Kasumi-1 (cell line): ENCODE measurements around the gene SNAI3.
A peak's percentile ranks its signal among the peaks of the same experiment; 100 is the strongest.
"Not testable (repeated sequence)": the region's sequence is repeated elsewhere in the genome, so short reads cannot be mapped to it uniquely, and the experiment has no call there.

ENCODE experiments used
- DNase-seq, 2 experiments: peaks; one replicate each; lab custom pipeline; 2025; lab: John Stamatoyannopoulos, UW

Gene SNAI3

DNA sequence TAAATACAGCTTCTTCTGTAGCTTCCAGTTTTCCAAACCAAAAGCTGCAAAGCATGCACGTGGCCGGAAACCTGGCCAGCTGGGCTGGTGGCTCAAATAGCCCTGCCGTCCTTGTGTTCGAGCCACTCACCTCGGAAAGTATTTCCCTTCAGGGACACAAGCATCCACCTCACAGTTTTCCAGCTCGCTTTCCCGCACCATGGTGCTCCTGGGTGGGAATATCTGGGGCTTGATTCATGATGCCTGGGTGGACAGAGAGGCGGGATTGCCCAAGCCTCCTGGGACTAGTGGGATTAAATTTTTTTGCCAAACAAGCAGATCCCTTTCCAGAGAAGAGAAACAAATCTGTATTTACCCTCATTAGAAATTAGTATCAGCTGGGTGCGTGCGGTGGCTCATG lies 16.3 kb downstream of the SNAI3 start:
- DNase-seq = no peak

DNA sequence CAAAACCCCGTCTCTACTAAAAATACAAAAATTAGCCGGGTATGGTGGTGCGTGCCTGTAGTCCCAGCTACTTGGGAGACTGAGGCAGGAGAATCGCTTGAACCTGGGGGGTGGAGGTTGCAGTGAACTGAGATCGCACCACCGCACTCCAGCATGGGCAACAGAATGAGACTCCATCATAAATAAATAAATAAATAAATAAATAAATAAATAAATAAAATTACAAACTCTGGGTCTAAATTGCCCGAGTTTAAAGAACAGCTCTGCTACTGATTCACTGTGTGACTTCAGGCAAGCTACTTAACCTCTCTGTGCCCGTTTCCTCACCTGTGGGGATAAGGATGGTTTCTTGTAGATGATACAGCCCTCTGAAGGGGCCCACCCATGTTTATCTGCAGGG lies 16.8 kb downstream of the SNAI3 start:
- not testable (repeated sequence) for DNase-seq

DNA sequence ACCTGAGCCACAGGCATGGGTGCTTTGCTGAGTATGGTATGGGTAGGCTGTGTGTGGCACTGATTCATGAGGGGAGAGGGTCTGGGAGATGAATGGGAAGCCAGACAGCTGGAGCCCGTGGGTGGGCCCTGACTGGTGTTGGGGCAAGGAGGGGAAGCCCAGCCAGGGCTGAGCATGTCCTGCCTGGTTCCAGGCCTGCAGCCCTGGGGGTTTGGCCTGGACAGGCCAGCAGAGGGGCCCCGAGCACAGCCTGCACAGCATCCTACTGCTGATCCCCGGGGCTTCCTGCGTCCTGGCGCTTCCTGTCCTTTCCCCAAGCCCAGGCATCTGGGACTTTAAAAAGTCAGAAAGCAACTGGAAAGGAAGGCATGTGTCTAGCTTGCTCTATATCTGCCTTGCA lies 18.8 kb downstream of the SNAI3 start:
- no peak for DNase-seq

DNA sequence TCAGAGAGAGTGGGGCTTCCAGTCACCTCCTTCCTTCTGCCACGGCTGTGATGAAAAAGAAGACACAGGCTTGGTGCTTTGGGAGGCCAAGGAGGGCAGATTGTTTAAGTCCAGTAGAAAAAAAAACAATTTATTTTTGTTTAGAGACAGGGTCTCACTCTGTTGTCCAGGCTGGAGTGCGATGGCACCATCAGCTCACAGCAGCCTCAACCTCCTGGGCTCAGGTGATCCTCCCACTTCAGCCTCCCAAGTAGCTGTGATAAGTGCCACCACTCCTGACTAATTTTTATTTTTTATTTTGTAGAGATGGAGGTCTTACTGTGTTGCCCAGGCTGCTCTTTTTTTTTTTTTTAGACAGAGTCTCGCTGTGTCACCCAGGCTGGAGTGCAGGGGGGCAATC lies 20.7 kb downstream of the SNAI3 start:
- no peak for DNase-seq

DNA sequence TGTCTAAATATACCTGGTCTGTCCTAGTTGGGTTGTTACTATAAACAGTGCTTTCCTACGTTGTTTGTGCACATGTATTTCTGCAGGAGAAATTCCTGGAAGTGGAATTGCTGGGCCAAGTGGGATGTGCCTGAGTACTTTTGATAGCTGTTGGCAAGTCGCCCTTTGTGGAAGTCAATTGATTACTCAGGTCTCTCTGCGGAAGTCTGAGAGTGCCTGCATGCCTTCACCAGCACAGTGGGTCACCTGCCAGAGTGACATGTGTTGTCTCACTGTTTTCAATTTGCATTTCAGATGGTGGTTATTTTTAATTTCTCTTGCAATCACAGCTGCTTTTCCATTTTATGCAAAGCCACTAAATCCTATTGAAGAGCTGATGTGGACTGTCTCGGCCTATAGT lies 21.2 kb downstream of the SNAI3 start:
- DNase-seq = no peak

DNA sequence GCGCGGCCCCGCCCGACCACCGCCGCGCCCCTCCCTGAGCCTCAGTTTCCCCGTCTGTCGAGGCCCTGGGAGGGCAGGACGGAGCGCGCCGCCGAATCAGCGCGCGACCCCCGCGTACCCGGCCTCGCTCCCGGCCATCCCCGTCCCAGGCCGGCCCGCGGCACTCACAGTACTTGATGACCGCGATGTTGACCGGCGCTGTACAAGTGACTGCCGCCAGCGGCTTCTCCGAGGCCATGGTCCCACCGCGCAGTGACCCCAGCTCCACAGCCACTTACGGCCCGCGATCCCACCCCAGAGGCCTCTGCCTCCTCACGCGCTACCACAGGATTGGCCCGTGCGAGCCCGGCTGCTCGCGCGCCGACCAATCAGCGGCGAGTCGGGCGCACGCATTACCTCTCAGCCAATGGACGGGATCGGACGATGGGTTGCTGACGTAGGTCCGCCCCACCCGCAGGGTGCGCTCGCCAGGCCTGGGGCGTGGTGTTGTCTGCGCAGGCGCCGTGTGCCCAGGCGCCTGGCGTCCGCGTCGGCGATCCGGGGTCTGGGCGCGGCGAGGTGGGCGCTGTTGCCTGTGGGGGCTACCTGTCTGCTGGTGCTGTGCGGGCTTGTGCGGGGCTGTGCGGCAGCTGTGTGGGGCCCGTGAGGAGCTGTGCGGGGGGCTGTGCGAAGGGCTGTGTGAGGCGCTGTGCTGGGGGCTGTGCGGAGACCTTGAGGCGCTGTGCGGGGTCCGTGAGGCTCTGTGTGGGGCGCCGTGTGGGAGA lies 23.3 kb downstream of the SNAI3 start, which contains the start of gene MVD:
Gene MVD, minus strand, starts transcription at position 249 of the 764 bp plus-strand sequence. Its CDS starts 11 bp downstream, at position 238.
- peak; percentile 95 to 97 for DNase-seq

DNA sequence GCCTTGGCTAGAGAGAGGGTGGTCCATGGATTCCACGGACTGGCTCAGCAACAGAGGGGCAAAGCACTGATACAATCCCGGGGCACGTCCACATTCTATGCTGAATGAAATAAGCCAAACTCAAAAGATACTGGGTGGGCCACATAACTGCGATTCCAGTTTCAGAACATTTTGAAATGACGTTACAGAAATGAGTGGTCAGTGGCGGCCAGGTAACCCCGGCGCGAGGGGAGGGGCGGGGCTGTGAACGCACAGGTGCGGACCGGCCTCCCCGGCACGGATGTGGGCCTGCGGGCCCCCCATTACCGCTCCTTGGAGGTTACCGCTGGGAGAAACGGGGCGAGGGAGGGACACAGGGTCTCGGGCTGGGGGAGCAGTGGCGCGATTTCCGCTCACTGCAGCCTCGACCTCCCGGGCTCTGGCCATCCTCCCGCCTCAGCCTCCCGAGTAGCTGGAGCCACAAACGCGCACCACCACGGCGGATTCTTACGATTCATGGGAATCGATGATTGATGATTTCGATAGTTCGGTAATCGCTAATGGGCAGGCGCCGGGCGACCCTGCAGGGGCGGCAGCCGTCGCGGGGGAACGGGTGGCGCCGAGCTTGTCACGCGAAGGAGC lies 24.0 kb downstream of the SNAI3 start:
- DNase-seq = no peak

DNA sequence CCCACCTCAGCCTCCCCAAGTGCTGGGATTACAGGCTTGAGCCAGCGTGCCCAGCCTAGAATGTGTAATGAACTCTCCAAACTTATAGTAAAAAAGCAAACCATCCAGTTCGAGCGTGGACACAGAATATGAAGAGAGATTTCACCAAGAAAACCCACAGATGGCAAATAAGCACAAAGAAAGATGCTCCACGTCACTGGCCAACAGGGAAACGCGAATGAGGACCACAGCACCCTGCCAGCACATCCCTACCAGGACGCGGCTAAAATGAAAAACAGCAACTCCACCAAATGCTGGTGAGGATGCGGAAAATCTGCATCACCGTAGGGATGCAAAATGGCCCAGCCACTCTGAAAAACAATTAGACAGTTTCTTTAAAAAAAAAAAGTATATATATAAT lies 24.8 kb downstream of the SNAI3 start:
- no peak for DNase-seq

DNA sequence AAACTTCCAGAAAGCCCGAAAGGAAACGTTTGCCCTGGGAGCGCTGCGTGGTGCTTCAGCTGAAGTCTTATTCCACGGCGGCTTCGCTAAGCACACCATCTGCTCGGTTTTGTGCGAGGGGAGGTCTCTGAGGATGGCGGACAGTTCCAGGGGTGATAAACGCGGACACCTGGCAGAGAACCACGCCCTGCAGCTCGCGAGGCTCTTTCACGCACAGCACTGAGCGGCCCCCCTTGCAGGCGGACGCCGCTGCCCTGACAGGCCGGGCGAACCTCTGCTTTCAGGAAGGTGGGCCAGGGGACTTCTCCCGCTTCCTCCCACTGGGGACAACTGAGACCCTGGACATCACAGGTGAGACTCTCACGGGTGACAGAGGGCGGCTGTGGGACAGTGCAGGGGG lies 27.1 kb downstream of the SNAI3 start:
- no peak for DNase-seq

DNA sequence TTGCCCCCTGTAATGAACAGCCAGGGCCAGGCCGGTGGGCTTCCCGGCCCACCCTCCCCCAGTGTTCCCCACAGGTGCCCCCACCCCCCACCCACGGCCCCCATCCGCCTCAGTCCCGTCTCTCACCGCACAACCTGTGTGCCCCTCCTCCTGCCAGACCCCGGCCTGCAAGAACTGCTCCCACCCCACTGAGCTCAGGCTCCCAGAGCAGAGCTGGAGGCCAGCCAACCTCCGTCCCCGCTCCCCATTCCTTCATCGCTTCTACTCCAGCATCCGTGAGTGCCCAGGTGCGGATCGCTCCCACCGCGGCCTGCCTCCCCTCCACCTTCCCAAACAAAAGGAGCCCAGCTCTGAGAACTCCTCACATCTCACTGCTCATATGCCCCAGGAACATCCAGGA lies 27.6 kb downstream of the SNAI3 start:
- DNase-seq = no peak

DNA sequence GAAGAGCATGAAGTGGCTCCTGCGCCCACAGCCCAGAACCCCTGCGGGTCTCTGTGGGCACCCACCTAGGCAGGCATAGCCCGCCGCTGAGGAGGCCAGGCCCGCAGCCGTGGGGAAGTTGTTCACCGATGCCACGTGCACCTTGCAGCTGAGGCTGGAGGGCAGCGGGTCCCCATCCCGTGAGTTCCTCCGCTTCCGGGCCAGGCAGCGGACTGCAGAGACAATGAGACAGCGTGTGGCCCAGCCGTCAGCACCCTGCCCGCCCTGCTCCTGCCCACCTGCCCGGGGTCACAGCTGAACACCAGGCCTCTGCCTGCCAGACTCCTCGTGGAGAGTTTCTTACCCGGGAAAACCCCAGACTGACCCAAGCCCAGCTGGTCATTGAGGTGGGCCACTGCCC lies 28.9 kb downstream of the SNAI3 start:
- no peak for DNase-seq

DNA sequence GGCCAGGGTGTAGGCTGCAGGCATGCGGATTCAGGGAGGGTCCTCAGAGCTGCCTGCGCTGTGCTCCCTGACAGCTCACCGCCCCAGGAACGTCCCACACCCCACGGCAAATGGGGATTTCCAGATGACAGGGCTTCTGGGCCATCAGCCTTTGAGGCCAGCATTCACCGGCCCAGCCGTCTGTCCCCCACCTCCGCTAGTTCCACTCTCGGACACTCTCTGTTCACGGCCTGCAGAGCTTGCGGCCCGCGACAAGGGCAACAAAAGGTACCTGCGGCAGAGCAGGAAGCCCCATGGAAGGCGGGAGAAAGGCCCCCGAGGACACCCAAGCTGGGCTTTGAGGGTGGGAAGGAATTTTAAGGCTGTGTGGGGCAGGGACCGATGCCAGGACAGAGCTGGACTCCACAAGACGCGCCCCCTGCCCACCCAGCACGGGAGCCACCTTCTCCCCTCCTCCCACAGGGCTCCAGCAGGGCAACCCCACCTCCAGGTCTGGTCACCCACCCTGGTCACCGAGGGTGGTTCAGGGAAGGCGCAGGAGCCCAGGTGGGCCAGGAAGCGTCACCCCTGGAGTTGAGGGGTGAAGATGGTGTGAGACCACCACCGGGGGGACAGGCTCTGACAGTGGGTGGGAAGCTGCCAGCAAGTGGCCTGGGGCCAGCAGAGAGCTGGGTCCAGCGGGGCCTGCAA lies 29.9 kb downstream of the SNAI3 start:
- DNase-seq = no peak

DNA sequence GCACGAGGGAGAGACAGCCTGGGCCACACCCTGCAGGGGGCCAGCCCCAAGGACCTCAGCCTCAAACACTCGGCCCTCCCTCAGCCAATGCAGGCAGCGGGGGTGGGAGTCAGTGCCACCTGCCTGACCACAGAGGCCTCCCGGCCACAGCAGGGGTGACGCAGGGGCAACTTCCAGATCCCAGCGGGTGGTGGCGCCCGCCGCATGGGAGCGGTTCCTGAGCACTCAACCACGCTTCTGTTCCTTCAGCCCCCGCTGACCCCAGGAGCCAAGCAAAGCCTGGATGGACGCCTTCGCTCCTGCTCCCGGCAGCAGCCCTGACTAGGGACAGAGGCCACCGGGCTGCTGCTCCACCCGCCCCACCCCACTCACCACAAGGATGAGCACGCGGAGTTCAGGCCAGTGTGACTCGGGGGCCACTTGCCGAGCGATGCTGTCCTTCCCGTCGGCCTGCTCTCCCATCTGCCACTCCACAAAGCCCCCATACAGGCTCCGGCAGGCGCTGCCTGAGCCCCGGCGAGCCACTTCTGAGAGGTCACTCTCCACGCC lies 30.5 kb downstream of the SNAI3 start:
- no peak for DNase-seq

DNA sequence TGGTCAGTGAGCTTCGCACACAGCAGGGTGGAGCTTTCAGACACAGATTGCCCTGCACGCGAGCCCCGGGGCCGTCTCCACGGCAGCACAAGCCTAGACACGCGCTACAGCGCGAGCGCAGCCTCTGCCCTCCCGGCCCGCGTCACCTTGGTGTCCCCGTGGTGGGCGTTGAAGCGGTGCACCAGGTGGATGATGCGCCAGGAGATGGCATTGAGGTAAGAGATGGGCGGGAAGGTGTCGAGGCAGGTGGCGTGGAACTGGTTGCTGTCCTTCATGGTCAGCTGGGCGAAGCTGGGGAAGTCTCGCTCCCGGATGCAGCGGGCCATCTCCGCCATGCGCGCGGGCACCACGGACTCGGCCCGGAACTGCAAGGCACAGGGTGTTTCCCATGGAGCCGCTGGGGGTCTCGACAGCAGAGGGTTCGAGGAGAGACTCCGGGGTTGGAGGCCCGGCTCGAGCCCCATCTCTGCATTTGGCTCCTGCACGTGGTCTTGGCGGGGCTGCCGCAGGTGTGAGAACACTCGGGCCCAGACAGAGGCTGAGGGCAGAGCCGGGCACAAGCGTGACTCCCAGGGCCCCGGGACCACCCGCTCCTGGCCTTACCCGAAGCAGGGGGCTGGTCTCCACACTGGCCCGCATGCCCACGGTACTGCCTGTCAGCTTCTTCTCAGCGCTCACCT lies 31.1 kb downstream of the SNAI3 start:
- DNase-seq = no peak

DNA sequence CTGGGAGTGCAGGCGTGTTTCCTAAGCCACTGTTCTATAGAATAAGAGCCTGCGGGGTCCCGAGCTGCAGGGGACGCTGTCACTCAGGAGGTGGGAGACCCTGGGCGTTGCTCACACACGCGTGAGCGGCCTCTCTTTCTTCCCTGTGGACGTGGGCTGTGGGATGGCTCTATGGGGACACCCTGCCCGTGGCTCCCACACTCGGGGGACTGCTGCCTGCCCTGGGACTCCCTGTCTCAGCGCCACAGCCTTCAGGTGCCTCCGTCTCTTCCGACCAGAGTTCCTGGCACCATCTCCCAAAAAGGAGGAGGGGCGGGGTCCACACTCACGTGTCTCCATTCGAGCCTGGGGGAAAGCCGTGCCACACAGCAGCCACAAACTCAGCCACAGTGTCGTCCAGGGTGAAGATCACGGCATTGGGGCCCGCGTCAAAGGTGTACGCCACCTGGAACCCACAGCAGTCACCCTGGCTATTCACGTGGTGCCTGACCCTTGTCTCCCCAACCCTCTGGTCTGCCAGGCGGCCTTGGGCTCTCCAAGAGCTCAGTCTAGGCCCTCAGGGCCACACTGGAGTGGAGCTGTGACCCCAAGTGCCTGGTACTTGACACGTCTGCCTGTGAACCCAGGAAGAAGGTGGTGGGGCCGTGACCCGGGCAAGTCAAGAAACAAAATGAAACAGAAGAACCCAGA lies 31.8 kb downstream of the SNAI3 start:
- DNase-seq = no peak

DNA sequence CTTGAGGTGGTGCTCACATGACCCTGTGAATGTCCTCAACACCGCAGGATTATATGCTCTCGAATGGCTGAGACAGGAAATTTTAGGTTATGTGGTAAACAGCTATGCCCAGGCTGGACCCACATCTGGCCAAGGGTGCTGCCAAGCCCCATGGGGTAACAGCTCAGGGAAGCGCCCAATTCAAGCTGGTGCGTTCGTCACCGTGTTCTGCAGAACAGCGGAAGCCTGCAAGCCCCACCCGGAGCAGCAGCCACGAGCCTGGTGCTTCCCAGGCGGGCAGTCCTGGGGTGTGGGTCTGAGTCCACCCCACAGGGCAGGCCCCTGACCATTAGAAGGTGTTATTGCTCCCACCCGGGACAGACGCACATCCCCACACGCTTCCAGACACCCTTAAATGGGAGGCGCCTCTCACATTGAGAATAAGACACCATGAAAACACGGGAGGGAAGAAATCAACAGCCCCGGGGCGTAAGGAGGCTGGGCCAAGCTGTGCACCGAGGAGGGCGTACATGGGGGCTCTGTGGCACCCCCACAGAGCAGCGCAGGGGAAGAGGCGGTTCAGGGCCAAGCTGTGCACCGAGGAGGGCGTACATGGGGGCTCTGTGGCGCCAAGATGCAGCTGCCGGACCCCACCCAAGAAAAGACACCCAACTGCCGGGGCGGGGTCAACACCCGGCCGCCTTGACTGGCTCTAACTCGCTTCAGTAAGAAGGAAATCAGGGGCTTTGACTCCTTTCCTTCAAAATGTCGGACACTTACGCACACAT lies 32.5 kb downstream of the SNAI3 start:
- DNase-seq = no peak

DNA sequence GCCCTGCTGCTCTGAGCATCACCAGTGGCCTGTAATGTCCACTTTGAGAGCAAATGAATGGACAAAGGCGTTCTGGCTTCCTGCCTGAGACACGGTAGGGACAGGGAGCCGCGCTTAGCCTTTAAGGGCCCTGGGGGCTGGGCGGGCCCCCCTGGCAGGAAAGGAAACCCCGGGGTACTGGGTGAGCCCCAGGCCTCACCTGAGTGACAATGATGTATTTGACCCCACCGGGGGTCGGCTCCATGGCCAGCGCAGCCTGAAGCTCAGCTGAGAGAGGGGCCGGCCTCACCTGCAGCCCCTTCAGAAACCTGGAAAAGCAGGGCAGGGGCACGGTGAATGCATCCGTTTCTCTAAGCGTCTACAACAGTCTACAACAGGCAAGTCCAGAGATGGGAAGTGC lies 33.2 kb downstream of the SNAI3 start:
- no peak for DNase-seq

DNA sequence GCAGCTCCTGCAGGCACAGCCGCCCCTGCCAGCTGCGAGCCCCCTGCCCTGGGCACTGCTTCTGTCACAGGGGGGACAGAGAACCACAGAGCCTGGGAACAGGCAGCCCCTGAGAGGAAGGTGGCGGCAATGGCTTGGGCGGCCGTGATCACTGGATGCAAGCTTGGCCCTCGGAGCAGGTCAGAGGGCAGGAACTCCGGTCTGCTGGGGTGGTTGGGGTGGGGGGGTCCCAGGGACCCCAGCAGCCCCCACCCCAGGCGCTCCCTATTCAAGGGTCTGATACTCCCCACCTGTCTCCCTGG lies 33.6 kb downstream of the SNAI3 start:
- no peak for DNase-seq

DNA sequence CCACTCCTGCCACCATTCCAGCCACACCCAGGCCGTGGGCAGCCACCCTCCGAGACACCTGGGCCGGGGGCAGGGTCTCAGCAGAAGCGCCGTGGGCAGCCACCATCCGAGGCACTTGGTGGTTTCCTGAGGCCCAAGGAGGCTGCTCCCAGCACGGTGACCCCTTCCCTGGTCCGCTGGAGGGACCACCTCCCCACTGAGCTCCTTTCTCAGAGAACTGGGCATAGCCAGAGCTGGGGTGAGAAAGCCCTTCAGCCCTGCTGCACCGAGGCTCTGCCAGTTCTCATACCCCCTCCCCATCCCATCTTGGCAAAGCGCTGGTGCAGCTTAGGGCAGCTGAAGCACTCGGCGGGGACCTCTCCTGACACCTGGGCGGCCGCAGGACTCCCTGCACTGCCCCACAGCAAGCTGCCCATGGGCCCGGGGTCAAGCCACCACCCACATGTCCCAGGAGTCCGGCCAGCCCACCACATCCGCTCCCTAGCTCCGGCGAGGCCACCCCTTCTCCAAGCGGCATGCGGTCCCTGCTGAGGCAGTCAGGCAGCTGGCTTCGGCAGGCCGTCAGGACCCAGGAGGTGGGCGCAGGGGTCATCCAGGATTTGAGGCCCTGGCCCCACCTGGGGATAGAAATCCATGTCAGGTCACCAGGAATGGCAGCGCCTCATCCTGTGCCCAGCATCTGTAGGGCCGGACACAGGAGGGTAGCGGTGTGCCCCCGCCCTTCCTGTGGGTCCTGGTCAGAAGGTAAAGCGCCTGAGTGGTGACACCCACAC lies 34.1 kb downstream of the SNAI3 start:
- no peak for DNase-seq

DNA sequence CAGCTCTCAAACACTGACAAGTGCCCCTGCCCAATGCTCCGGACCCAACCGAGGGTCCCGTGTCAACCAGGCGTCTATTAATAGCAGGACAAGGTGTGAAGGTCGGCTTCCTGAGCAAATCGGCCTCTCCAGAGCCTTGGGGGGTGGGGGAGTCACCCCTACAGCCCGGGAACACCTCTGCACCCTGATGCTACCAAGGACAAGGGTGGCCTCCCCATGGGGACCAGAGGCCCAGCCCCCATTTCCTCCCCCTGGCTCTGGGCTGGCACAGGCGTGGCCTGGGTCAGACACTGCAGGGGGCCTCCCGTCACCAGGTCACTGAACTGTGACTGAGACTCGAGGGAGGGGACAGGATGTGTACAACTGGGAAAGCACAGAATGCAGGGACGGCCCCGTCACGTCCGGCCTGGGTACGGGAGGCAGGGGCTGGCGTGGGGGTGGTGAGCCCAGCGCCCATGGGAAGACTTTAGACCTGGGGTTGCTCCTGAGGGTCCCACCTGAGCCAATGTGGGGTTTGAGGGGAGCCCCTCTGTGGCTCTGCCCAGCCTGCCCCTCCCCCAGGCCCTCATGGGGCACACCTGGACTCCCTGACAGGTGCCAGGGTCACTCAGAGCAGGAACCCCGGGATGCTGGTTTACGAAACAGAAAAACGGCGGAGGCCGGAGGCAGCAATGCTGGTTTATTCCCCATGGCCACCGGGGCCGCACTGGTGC lies 34.9 kb downstream of the SNAI3 start:
- DNase-seq = peak in 1 of 2 experiments; percentile 27
